HL-60 (cell line): Measurements from ENCODE around the gene FBN2.

Experiments
- CTCF ChIP-seq: IDR thresholded peaks from one replicate; pipeline ENCODE4 v1.5.1; 2011; ENCODE audit warnings: low read length, control low read depth, inconsistent platforms; ENCODE audit not compliant: insufficient read depth
- POLR2AphosphoS5 ChIP-seq: IDR thresholded peaks from 2 replicates; pipeline ENCODE4 v1.6.1; 2012; ENCODE audit warnings: low read depth

- no peak for TF ChIP-seq CTCF
- no peak for TF ChIP-seq POLR2AphosphoS5
Observed at GRCh38 chr5:128587275-128587674, 49.2 kb upstream of the FBN2 start.
